GM21717 (cell line): Measurements from ENCODE around the gene HNMT.
"Not testable (repeated sequence)": the region's sequence is repeated elsewhere in the genome, so short reads cannot be mapped to it uniquely, and the experiment has no call there.

ENCODE experiments used
- ATAC-seq: cut with Tn5 transposase; IDR thresholded peaks from one replicate; pipeline ENCODE4 v1.9.1; 2021; ENCODE audit warnings: mild to moderate bottlenecking, moderate library complexity; ENCODE audit not compliant: unreplicated experiment

The HNMT gene

GRCh38 chr2:137964066-137964858 is at the start of gene HNMT:
Gene HNMT (plus strand): TSS chr2:137964473. CDS start chr2:137964492, 19 bp downstream.
- ATAC-seq: no peak

GRCh38 chr2:137921105-137921880 is 43.0 kb upstream of the HNMT start:
- no peak for ATAC-seq

GRCh38 chr2:137922171-137922570 is 42.1 kb upstream of the HNMT start:
- ATAC-seq: not testable (repeated sequence)

GRCh38 chr2:137924019-137924418 is 40.3 kb upstream of the HNMT start:
- ATAC-seq: no peak

GRCh38 chr2:137925599-137925998 is 38.7 kb upstream of the HNMT start:
- no peak for ATAC-seq

- ATAC-seq: no peak
Observed at GRCh38 chr2:137927846-137928245, 36.4 kb upstream of the HNMT start.

- no peak for ATAC-seq
Observed at GRCh38 chr2:137928547-137929518, 35.4 kb upstream of the HNMT start.

GRCh38 chr2:137929519-137929916 is 34.8 kb upstream of the HNMT start:
- ATAC-seq: no peak

GRCh38 chr2:137930146-137930545 is 34.1 kb upstream of the HNMT start:
- no peak for ATAC-seq

GRCh38 chr2:137935591-137935990 is 28.7 kb upstream of the HNMT start:
- no peak for ATAC-seq

GRCh38 chr2:137937246-137937645 is 27.0 kb upstream of the HNMT start:
- no peak for ATAC-seq

- ATAC-seq: no peak
Observed at GRCh38 chr2:137937778-137938177, 26.5 kb upstream of the HNMT start.

GRCh38 chr2:137938204-137938603 is 26.1 kb upstream of the HNMT start:
- ATAC-seq: no peak

GRCh38 chr2:137939026-137939425 is 25.2 kb upstream of the HNMT start:
- no peak for ATAC-seq

GRCh38 chr2:137940154-137940553 is 24.1 kb upstream of the HNMT start:
- no peak for ATAC-seq

GRCh38 chr2:137942037-137942832 is 22.0 kb upstream of the HNMT start:
- no peak for ATAC-seq

- ATAC-seq: no peak
Observed at GRCh38 chr2:137942833-137943677, 21.2 kb upstream of the HNMT start.

- ATAC-seq: no peak
Observed at GRCh38 chr2:137943678-137944347, 20.5 kb upstream of the HNMT start.

GRCh38 chr2:137944714-137945113 is 19.6 kb upstream of the HNMT start:
- ATAC-seq: no peak
